Neural cell (in vitro differentiated cells): ENCODE results near the gene PDCD2. TPM values are rescaled to one million over a fixed set of nuclear protein-coding genes. Genes with fewer than 3 reads are reported as not detected.

Source experiments
- H2AFZ ChIP-seq: fragments of 200-600, 300-800 bp; sonication (generic), shearing (Covaris generic); 2 replicates; pipeline ENCODE4 v1.6.0; 2014; ENCODE audit warnings: low read depth, mild to moderate bottlenecking, antibody characterized with exemption, low read length, moderate library complexity
- H3F3A ChIP-seq: fragments of 200-600 bp; shearing (Covaris generic); 2 replicates; pipeline ENCODE4 v1.6.1; 2016; ENCODE audit warnings: mild to moderate bottlenecking, moderate library complexity, mixed read lengths, antibody characterized with exemption, low read length; ENCODE audit not compliant: insufficient read depth, poor library complexity, severe bottlenecking
- H3K27ac ChIP-seq: fragments of 200-600, 300-800 bp; sonication (generic), shearing (Covaris generic); 2 replicates; pipeline ENCODE4 v1.5.1; 2014; ENCODE audit warnings: mild to moderate bottlenecking, low read length, moderate library complexity
- H3K27me3 ChIP-seq: fragments of 300-800, 200-600 bp; sonication (generic), shearing (Covaris generic); 2 replicates; pipeline ENCODE4 v1.6.0; 2014; ENCODE audit warnings: mild to moderate bottlenecking, low read depth, low read length, moderate library complexity; ENCODE audit not compliant: insufficient read depth
- H3K36me3 ChIP-seq: fragments of 300-800, 200-600 bp; sonication (generic), shearing (Covaris generic); 2 replicates; pipeline ENCODE4 v1.5.1; 2014; ENCODE audit warnings: mild to moderate bottlenecking, antibody characterized with exemption, low read length, moderate library complexity; ENCODE audit not compliant: insufficient read depth
- H3K4me2 ChIP-seq: fragments of 300-800, 200-600 bp; sonication (generic), shearing (Covaris generic); 2 replicates; pipeline ENCODE4 v1.6.0; 2014; ENCODE audit warnings: mild to moderate bottlenecking, low read length
- H3K4me3 ChIP-seq: fragments of 300-800, 200-600 bp; sonication (generic), shearing (Covaris generic); 2 replicates; pipeline ENCODE4 v1.5.1; 2014; ENCODE audit warnings: mild to moderate bottlenecking, low read length, moderate library complexity
- H3K79me2 ChIP-seq: fragments of 200-600 bp; shearing (Covaris generic); replicated peaks from 2 replicates; pipeline ENCODE4 v1.6.0; 2014; ENCODE audit warnings: mild to moderate bottlenecking, low read length, moderate library complexity; ENCODE audit not compliant: insufficient read depth
- H3K9ac ChIP-seq: fragments of 300-800, 200-600 bp; sonication (generic), shearing (Covaris generic); 2 replicates; pipeline ENCODE4 v1.6.1; 2016; ENCODE audit warnings: mild to moderate bottlenecking, low read length, mixed read lengths
- H3K9me2 ChIP-seq: fragments of 200-600 bp; shearing (Covaris generic); 2 replicates; pipeline ENCODE4 v1.6.1; 2016; ENCODE audit warnings: mild to moderate bottlenecking, low read length, mixed read lengths; ENCODE audit not compliant: insufficient read depth
- H3K9me3 ChIP-seq: fragments of 200-600, 300-800 bp; sonication (generic), shearing (Covaris generic); 2 replicates; pipeline ENCODE4 v1.6.1; 2016; ENCODE audit warnings: mild to moderate bottlenecking, mixed run types, low read length, moderate library complexity, mixed read lengths
- H4K20me1 ChIP-seq: fragments of 200-600 bp; shearing (Covaris generic); 2 replicates; pipeline ENCODE4 v1.6.1; 2016; ENCODE audit warnings: mild to moderate bottlenecking, mixed run types; ENCODE audit not compliant: insufficient read depth
- EP300 ChIP-seq: fragments of 450-650 bp; conservative IDR thresholded peaks from 2 replicates; pipeline ENCODE4 v1.6.1; 2014; ENCODE audit warnings: antibody characterized with exemption, mild to moderate bottlenecking, moderate library complexity; ENCODE audit not compliant: poor library complexity, severe bottlenecking
- EZH2 ChIP-seq: fragments of 200-600, 300-800 bp; shearing (Covaris generic), sonication (generic); IDR thresholded peaks from 2 replicates; pipeline ENCODE4 v1.6.1; 2014; ENCODE audit warnings: antibody characterized with exemption, low read length, borderline replicate concordance, mild to moderate bottlenecking; ENCODE audit not compliant: insufficient read depth, poor library complexity, severe bottlenecking
- MXI1 ChIP-seq: fragments of 450-650 bp; conservative IDR thresholded peaks from 2 replicates; pipeline ENCODE4 v1.6.1; 2014; ENCODE audit warnings: antibody characterized with exemption, mild to moderate bottlenecking; ENCODE audit not compliant: poor library complexity, severe bottlenecking
- POLR2AphosphoS5 ChIP-seq: IDR thresholded peaks from 2 replicates; pipeline ENCODE4 v1.6.1; 2012
- RAD21 ChIP-seq: fragments of 450-650 bp; conservative IDR thresholded peaks from 2 replicates; pipeline ENCODE4 v1.6.1; 2014; ENCODE audit warnings: antibody characterized with exemption, mild to moderate bottlenecking, moderate library complexity
- SMC3 ChIP-seq: fragments of 450-650 bp; conservative IDR thresholded peaks from 2 replicates; pipeline ENCODE4 v1.6.1; 2014; ENCODE audit warnings: antibody characterized with exemption, mild to moderate bottlenecking, moderate library complexity; ENCODE audit not compliant: poor library complexity
- TAF1 ChIP-seq: IDR thresholded peaks from 2 replicates; pipeline ENCODE4 v1.6.1; 2012; ENCODE audit warnings: low read depth
- polyA plus RNA-seq: library from polyadenylated mRNA; depleted of rRNA; stranded (reverse); fragments of >200 nt; gene quantifications from 2 replicates; pipeline ENCODE4 v1.2.3, GENCODE V29; 2014
- TF ChIP-seq, protein P1 (sequence below): fragments of 450-650 bp; IDR thresholded peaks from 2 replicates; pipeline ENCODE4 v1.5.1; 2014; ENCODE audit warnings: antibody characterized with exemption, mild to moderate bottlenecking, moderate library complexity; ENCODE audit not compliant: poor library complexity, severe bottlenecking
- TF ChIP-seq, protein P2 (sequence below): IDR thresholded peaks from 2 replicates; pipeline ENCODE4 v1.6.1; 2012; ENCODE audit warnings: borderline replicate concordance

Gene PDCD2
- polyA plus RNA-seq, 1 donor from 2014 or later: 132 TPM

DNA sequence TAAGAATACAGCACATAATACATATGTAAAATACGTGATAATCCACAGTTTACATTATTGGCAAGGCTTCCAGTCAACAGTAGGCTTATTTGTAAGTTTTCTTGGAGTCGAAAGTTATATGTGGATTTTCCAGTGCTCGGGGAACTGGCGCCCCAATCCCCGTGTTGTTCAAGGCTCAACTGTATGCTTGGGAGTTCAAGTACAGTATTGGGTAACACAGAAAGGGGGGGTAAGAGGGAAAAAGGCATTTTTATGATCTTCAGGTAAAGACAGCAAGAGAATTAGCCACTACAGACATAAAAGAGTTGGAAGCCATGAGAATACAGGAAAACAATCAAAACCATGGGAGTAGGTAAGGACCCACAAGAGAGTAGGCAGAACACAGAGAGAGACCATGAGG is 47.8 kb downstream of the PDCD2 start:
- Histone ChIP-seq H3K9ac (no peak overlapping the region), H3K4me3 (no peak overlapping the region), H3K27me3 (no peaks in the 10 kb centered on the region), H3F3A (no peaks in the 10 kb centered on the region), H3K9me2 (no peaks in the 10 kb centered on the region), H3K36me3 (peaks cover 9% of the 10 kb centered on the region), H3K4me2 (no peak overlapping the region), H3K9me3 (no peaks in the 10 kb centered on the region), H4K20me1 (no peaks in the 10 kb centered on the region), H3K79me2 (peaks cover 4% of the 10 kb centered on the region), H2AFZ (no peak overlapping the region), H3K27ac (no peak overlapping the region)
- TF ChIP-seq EP300: no peak
- TF ChIP-seq RAD21: no peak
- no peak for TF ChIP-seq MXI1
- TF ChIP-seq, protein P1, sequence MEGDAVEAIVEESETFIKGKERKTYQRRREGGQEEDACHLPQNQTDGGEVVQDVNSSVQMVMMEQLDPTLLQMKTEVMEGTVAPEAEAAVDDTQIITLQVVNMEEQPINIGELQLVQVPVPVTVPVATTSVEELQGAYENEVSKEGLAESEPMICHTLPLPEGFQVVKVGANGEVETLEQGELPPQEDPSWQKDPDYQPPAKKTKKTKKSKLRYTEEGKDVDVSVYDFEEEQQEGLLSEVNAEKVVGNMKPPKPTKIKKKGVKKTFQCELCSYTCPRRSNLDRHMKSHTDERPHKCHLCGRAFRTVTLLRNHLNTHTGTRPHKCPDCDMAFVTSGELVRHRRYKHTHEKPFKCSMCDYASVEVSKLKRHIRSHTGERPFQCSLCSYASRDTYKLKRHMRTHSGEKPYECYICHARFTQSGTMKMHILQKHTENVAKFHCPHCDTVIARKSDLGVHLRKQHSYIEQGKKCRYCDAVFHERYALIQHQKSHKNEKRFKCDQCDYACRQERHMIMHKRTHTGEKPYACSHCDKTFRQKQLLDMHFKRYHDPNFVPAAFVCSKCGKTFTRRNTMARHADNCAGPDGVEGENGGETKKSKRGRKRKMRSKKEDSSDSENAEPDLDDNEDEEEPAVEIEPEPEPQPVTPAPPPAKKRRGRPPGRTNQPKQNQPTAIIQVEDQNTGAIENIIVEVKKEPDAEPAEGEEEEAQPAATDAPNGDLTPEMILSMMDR: no peak
- TF ChIP-seq EZH2: no peak
- no peak for TF ChIP-seq POLR2AphosphoS5
- TF ChIP-seq TAF1: no peak
- TF ChIP-seq, protein P2, sequence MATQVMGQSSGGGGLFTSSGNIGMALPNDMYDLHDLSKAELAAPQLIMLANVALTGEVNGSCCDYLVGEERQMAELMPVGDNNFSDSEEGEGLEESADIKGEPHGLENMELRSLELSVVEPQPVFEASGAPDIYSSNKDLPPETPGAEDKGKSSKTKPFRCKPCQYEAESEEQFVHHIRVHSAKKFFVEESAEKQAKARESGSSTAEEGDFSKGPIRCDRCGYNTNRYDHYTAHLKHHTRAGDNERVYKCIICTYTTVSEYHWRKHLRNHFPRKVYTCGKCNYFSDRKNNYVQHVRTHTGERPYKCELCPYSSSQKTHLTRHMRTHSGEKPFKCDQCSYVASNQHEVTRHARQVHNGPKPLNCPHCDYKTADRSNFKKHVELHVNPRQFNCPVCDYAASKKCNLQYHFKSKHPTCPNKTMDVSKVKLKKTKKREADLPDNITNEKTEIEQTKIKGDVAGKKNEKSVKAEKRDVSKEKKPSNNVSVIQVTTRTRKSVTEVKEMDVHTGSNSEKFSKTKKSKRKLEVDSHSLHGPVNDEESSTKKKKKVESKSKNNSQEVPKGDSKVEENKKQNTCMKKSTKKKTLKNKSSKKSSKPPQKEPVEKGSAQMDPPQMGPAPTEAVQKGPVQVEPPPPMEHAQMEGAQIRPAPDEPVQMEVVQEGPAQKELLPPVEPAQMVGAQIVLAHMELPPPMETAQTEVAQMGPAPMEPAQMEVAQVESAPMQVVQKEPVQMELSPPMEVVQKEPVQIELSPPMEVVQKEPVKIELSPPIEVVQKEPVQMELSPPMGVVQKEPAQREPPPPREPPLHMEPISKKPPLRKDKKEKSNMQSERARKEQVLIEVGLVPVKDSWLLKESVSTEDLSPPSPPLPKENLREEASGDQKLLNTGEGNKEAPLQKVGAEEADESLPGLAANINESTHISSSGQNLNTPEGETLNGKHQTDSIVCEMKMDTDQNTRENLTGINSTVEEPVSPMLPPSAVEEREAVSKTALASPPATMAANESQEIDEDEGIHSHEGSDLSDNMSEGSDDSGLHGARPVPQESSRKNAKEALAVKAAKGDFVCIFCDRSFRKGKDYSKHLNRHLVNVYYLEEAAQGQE: no peak
- TF ChIP-seq SMC3: no peak

DNA sequence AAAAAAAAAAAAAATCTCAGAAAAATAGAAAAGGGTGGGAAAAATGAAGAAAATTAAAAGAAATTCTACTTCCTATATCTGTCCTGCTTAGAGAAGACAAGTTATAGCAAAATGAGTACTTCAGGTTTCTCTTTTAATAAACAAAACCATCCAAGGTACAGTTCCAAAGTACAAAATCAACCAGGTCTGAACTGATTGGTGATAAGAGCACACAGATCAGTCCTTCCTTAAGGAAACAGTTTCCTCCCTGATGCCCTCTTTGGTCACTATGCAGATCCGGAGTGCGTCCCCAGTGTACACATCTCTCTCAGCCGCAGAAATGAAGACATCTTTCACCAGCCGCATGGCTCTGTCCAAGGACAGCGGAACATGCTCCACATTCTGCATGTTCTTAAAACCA is 49.4 kb downstream of the PDCD2 start:
- Histone ChIP-seq H4K20me1 (no peaks in the 10 kb centered on the region), H3K27ac (no peak overlapping the region), H3K36me3 (peaks cover 6% of the 10 kb centered on the region), H3K79me2 (peaks cover 4% of the 10 kb centered on the region), H3F3A (no peaks in the 10 kb centered on the region), H3K9ac (no peak overlapping the region), H3K4me2 (no peak overlapping the region), H3K4me3 (no peak overlapping the region), H2AFZ (no peak overlapping the region), H3K27me3 (no peaks in the 10 kb centered on the region), H3K9me2 (no peaks in the 10 kb centered on the region), H3K9me3 (no peaks in the 10 kb centered on the region)
- TF ChIP-seq, protein P1: no peak
- TF ChIP-seq EP300 (no peak), TAF1 (no peak)
